ENCODE measurements around the gene METTL24. TPM values are rescaled to one million over a fixed set of nuclear protein-coding genes. Genes with fewer than 3 reads are reported as not detected.

The METTL24 gene
- total RNA-seq, 2 donors from 2014 or later: not detected

GRCh38 chr6:110367825-110368224 lies 9.7 kb upstream of the METTL24 start:
- Mint-ChIP-seq H3K27ac (no peak overlapping the region), H3K9me3 (no peaks in the 10 kb centered on the region), H3K36me3 (no peaks in the 10 kb centered on the region)
- ATAC-seq (no peak), DNase-seq (ENCODE audit: low spot score in 2 of 2) (no peak)

DNA sequence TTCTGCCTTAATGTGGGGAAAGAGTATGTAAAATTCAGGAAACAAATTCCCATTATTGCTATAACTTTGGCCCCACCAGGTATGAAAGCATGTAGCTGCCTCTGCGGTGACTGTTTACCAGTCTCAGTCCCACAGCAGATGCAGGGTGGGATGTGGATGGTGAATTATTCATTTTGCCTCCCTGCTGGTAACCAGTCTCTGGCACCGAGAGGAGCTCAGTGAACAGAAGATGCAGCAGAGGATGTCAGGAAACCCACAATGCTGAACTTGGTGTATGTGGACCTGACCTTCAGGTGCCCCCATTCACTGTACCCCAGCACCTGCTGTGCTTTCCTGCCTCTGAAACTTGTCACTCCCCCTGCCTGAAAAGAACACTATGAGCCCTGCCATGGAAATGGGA lies 8.8 kb upstream of the METTL24 start:
- no peak overlapping the region for H3K27ac Mint-ChIP-seq
- DNase-seq (ENCODE audit: low spot score in 2 of 2) (no peak), ATAC-seq (no peak)
- H3K9me3 Mint-ChIP-seq: peaks cover 0 to 5% of the 10 kb centered on the region in 2 donors
- H3K36me3 Mint-ChIP-seq: no peaks in the 10 kb centered on the region

DNA sequence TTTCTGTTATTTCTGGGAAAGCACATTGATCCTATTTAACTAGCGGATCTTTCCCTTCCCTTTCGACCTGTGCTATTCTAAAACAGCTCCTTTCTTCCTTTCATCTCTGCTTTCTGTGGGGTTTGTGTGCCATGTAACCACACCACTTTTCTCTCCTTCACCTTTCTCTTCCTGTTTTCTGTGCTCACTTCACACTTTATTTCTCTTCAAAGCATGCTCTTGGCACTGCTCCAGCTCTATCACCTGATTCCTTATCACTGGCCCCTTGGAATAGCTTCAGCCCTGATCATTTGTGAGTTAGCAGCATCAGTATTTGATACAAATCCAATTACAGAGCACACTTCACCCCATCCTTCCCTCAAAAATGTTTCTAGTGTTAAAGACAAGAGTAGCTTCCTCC lies 8.1 kb upstream of the METTL24 start:
- DNase-seq (ENCODE audit: low spot score in 2 of 2) (no peak), ATAC-seq (no peak)
- peaks cover 2 to 3% of the 10 kb centered on the region in 2 donors for H3K36me3 Mint-ChIP-seq
- no peak overlapping the region for H3K27ac Mint-ChIP-seq
- peaks cover 0 to 8% of the 10 kb centered on the region in 2 donors for H3K9me3 Mint-ChIP-seq

DNA sequence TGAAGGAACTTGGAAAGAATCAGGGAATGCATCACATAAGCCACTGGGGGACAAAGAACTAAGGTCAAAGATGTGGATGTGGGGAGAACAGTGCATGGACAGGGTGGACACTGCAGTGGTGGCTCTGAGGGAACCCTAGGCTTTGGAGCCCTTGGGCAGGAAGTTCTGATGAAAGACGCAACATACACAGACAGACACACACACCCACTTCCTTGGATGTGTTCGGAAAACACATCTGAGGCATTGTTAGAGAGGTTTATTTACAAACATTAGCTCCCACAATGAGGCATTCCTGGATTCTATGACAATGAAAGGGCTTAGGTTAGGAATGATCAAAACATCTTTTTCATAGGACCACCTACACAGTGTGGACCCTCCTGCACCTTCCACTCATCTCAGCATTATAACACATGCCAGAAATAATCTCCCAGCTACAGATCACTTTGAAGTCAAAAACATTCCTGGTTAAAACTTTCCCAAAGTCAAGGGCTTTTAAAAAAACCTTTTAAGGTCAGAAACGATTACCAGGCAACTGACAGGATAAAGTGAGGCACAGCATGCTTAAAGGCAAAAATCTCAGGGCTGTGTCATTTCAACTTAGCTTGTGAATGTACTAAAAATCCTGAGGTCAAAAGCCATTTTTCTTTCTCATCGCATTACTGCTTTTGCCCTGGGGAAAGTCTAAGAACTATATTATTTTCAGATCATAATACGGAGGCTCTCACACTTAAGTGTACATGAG lies 6.4 kb upstream of the METTL24 start:
- DNase-seq (ENCODE audit: low spot score in 2 of 2) (no peak), ATAC-seq (no peak)
- Mint-ChIP-seq H3K36me3 (peaks cover 4 to 5% of the 10 kb centered on the region in 2 donors), H3K27ac (no peak overlapping the region), H3K9me3 (peaks cover 0 to 14% of the 10 kb centered on the region in 2 donors)

- DNase-seq (ENCODE audit: low spot score in 2 of 2) (no peak), ATAC-seq (no peak)
- H3K27ac Mint-ChIP-seq: no peak overlapping the region
- H3K9me3 Mint-ChIP-seq: peaks cover 0 to 14% of the 10 kb centered on the region in 2 donors
- peaks cover 4 to 5% of the 10 kb centered on the region in 2 donors for H3K36me3 Mint-ChIP-seq
Observed at GRCh38 chr6:110363748-110364147, 5.6 kb upstream of the METTL24 start.

- H3K27ac Mint-ChIP-seq: no peak overlapping the region
- peaks cover 0 to 14% of the 10 kb centered on the region in 2 donors for H3K9me3 Mint-ChIP-seq
- peaks cover 4 to 17% of the 10 kb centered on the region in 2 donors for H3K36me3 Mint-ChIP-seq
- DNase-seq (ENCODE audit: low spot score in 2 of 2) (no peak), ATAC-seq (no peak)
Observed at GRCh38 chr6:110360676-110361075, 2.5 kb upstream of the METTL24 start.

- peaks cover 0 to 14% of the 10 kb centered on the region in 2 donors for H3K9me3 Mint-ChIP-seq
- ATAC-seq (no peak), DNase-seq (ENCODE audit: low spot score in 2 of 2) (no peak)
- peaks cover 4 to 17% of the 10 kb centered on the region in 2 donors for H3K36me3 Mint-ChIP-seq
- no peak overlapping the region for H3K27ac Mint-ChIP-seq
Observed at GRCh38 chr6:110359556-110359955, 1.4 kb upstream of the METTL24 start.

DNA sequence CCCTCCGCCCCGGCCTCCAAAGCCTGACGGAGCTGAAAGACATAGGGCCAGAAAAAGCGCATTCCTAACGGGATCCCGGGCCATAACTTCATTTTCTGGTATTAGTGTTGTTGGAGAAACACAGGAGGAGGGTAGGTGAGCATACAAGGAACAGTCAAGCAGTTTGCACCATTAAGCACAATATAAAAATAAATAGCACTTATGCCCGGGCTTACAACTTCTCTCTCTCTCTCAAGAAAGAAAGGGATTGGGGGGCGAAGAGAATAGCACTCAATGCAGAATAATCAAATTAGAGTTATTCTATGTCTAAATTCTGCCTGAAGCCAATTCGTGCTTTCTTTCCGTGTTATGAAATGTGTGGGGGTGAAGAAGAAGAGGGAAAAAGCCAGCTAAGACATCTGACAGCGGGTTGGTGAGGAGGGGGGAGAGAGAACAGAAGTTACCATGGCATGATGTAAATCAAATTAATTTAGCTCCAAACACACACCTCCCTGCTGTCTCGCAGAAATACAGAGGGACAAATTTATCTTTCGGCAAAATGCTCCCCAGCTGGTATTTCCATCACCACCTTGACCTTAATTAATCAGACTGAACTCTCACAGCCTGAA lies 508 bp upstream of the METTL24 start:
- ATAC-seq: no peak
- Mint-ChIP-seq H3K9me3 (peaks cover 0 to 14% of the 10 kb centered on the region in 2 donors), H3K36me3 (peaks cover 4 to 17% of the 10 kb centered on the region in 2 donors), H3K27ac (no peak overlapping the region)
- no peak for DNase-seq (ENCODE audit: low spot score in 2 of 2)

DNA sequence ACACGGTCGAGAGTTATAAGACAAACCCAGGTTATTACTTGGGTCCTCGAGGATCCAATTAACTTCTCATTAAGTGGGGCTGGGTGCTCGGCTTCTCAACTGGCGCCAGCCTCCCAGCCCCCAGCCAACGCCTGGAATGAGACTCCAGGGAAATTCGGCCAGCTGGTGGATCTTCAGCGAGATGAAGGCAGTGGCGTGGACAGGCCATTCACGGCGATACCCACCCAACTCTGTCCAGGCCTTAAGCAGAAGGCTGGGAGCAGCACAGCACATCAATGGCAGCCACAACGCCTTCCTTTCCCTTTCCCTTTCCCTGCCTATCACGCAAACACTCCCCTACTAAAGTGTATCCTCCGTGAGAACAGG lies 868 bp downstream of the METTL24 start:
- peaks cover 4 to 17% of the 10 kb centered on the region in 2 donors for H3K36me3 Mint-ChIP-seq
- DNase-seq (ENCODE audit: low spot score in 2 of 2) (no peak), ATAC-seq (peak in 1 of 2 donors; percentile 58)
- H3K27ac Mint-ChIP-seq: no peak overlapping the region
- peaks cover 0 to 11% of the 10 kb centered on the region in 2 donors for H3K9me3 Mint-ChIP-seq

GRCh38 chr6:110356778-110357177 lies 1.4 kb downstream of the METTL24 start:
- Mint-ChIP-seq H3K36me3 (peaks cover 4 to 17% of the 10 kb centered on the region in 2 donors), H3K27ac (no peak overlapping the region), H3K9me3 (peaks cover 0 to 9% of the 10 kb centered on the region in 2 donors)
- DNase-seq (ENCODE audit: low spot score in 2 of 2) (no peak), ATAC-seq (no peak)

GRCh38 chr6:110355727-110356126 lies 2.4 kb downstream of the METTL24 start:
- Mint-ChIP-seq H3K27ac (no peak overlapping the region), H3K9me3 (peaks cover 0 to 1% of the 10 kb centered on the region in 2 donors), H3K36me3 (peaks cover 0 to 12% of the 10 kb centered on the region in 2 donors)
- no peak for DNase-seq (ENCODE audit: low spot score in 2 of 2)
- no peak for ATAC-seq

- no peak for ATAC-seq
- Mint-ChIP-seq H3K36me3 (peaks cover 0 to 12% of the 10 kb centered on the region in 2 donors), H3K9me3 (no peaks in the 10 kb centered on the region), H3K27ac (no peak overlapping the region)
- DNase-seq (ENCODE audit: low spot score in 2 of 2): no peak
Observed at GRCh38 chr6:110355022-110355421, 3.1 kb downstream of the METTL24 start.

- H3K27ac Mint-ChIP-seq: no peak overlapping the region
- H3K36me3 Mint-ChIP-seq: peaks cover 0 to 12% of the 10 kb centered on the region in 2 donors
- ATAC-seq (no peak), DNase-seq (ENCODE audit: low spot score in 2 of 2) (no peak)
- H3K9me3 Mint-ChIP-seq: no peaks in the 10 kb centered on the region
Observed at GRCh38 chr6:110354153-110354552, 4.0 kb downstream of the METTL24 start.

- Mint-ChIP-seq H3K9me3 (no peaks in the 10 kb centered on the region), H3K36me3 (peaks cover 0 to 12% of the 10 kb centered on the region in 2 donors), H3K27ac (no peak overlapping the region)
- ATAC-seq: no peak
- DNase-seq (ENCODE audit: low spot score in 2 of 2): no peak
Observed at GRCh38 chr6:110353457-110354001, 4.6 kb downstream of the METTL24 start.

GRCh38 chr6:110352563-110353262 lies 5.4 kb downstream of the METTL24 start:
- Mint-ChIP-seq H3K9me3 (no peaks in the 10 kb centered on the region), H3K36me3 (peaks cover 0 to 12% of the 10 kb centered on the region in 2 donors), H3K27ac (no peak overlapping the region)
- DNase-seq (ENCODE audit: low spot score in 2 of 2): no peak
- no peak for ATAC-seq

DNA sequence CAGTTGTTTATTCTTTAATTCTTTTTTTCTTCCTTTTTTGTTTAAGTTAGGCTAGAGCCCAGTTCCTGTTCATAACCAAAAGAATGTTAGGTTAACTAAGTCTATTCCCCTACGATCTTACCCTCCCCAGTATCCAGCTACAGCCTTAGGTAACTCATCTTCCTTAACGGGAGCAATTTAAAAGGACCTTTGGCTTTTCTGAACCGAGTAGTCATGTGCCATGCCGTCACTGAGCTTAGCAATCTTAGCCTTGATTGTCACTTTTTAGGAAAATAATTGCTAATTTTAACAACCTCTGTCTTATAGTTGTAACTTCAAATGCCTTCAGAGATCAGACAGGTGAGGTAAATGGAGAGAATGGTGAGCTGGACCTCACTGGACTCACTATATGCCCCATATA lies 6.2 kb downstream of the METTL24 start:
- ATAC-seq (no peak), DNase-seq (ENCODE audit: low spot score in 2 of 2) (no peak)
- H3K27ac Mint-ChIP-seq: no peak overlapping the region
- H3K9me3 Mint-ChIP-seq: no peaks in the 10 kb centered on the region
- H3K36me3 Mint-ChIP-seq: peaks cover 0 to 7% of the 10 kb centered on the region in 2 donors

DNA sequence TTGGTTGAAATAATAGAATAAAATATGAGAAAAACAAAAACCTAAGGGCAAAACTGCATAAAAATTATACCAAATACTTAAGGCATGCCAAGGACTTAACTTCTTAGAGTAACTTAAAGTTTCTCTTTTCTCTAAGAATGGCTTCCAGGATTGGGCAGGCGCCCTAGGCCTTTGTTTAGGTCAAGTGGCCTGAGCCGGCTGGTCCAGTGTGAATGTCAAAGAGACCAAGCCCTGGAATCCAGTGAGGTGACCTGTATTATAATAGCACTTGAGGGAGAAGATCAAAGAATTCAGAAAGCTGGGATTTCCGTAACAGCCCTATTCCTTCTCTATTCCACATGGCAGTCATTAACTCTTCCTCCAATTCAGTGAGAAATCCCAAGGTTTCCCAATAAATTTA lies 6.6 kb downstream of the METTL24 start:
- Mint-ChIP-seq H3K36me3 (peaks cover 0 to 2% of the 10 kb centered on the region in 2 donors), H3K9me3 (no peaks in the 10 kb centered on the region)
- no peak for ATAC-seq

More for the DNA sequence above, 6.6 kb downstream of the METTL24 start:
- no peak overlapping the region for H3K27ac Mint-ChIP-seq
- DNase-seq (ENCODE audit: low spot score in 2 of 2): no peak
